ENCODE data around the gene ARHGAP25. TPM values are rescaled to one million over a fixed set of nuclear protein-coding genes. Genes with fewer than 3 reads are reported as not detected.

ARHGAP25 gene
- total RNA-seq, 2 donors from 2014 or later = 4.2 to 6.6 TPM

DNA sequence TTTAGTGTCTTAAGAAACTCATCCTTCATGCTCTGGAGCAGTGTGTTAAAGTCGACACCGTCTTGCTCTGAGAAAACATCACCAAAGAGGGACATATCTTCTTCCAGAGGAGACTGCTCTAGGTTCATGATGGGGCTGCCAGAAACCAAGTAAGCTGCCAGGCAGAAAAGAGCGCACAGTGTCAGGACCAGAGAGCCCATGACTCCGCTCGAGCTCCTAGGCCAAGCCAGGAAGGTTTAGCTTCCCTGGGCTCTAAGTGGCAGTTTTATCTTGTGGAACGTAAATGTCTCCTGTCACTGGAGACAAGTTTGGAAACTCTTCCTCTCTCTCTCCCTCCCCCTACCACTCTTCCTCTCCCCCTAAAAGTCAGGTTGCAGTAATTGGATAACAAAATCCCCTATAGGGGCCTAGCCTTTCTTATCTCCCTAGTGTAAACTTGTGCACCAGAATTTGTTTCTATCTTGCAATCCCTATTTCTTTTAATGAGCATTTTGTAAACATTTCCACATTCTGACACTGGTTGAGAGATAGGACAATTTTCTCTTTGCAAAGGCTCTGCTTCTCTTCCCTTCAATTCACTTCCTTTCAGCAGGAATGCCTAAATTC lies 136.7 kb downstream of the ARHGAP25 start, which contains the start of gene BMP10:
BMP10 (minus strand) TSS at position 239 of the 606 bp plus-strand sequence; CDS start at position 200, 39 bp downstream.
- Histone ChIP-seq H3K4me1 (no peaks in the 10 kb centered on the region), H3K36me3 (replicated peaks in 1 of 2; ENCODE audit: insufficient read depth in 1 of 2, low read depth in 2 of 2) (no peaks in the 10 kb centered on the region), H3K9me3 (no peaks in the 10 kb centered on the region), H3K27ac (no peak within 1 kb of the TSS), H3K27me3 (no peaks in the 10 kb centered on the region), H3K4me3 (no peak within 1 kb of the TSS)
- TF ChIP-seq POLR2A (IDR thresholded peaks at IDR 0.05) = no peak
- TF ChIP-seq, protein P1, sequence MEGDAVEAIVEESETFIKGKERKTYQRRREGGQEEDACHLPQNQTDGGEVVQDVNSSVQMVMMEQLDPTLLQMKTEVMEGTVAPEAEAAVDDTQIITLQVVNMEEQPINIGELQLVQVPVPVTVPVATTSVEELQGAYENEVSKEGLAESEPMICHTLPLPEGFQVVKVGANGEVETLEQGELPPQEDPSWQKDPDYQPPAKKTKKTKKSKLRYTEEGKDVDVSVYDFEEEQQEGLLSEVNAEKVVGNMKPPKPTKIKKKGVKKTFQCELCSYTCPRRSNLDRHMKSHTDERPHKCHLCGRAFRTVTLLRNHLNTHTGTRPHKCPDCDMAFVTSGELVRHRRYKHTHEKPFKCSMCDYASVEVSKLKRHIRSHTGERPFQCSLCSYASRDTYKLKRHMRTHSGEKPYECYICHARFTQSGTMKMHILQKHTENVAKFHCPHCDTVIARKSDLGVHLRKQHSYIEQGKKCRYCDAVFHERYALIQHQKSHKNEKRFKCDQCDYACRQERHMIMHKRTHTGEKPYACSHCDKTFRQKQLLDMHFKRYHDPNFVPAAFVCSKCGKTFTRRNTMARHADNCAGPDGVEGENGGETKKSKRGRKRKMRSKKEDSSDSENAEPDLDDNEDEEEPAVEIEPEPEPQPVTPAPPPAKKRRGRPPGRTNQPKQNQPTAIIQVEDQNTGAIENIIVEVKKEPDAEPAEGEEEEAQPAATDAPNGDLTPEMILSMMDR (IDR thresholded peaks at IDR 0.05) = no peak
- DNase-seq = no peak
- 73 to 81% methylated on average over 6 of the region's 6 CpGs for WGBS, 2 donors
- intact Hi-C loops (cut with DNase I) = no loop called here
- no peak for ATAC-seq

Other genes starting within 250 kb of the ARHGAP25 start
- gene PROKR1, start 91.2 kb upstream of the ARHGAP25 start, total RNA-seq = not detected
- gene BMP10, start 136.6 kb downstream of the ARHGAP25 start, total RNA-seq = not detected
- not detected for gene GKN2, start 218.1 kb downstream of the ARHGAP25 start, total RNA-seq
- gene GKN1, start 239.8 kb downstream of the ARHGAP25 start, total RNA-seq = not detected

All from body of pancreas (tissue), 4 donors.